Measurements from ENCODE around the gene EEF1G.

DNA sequence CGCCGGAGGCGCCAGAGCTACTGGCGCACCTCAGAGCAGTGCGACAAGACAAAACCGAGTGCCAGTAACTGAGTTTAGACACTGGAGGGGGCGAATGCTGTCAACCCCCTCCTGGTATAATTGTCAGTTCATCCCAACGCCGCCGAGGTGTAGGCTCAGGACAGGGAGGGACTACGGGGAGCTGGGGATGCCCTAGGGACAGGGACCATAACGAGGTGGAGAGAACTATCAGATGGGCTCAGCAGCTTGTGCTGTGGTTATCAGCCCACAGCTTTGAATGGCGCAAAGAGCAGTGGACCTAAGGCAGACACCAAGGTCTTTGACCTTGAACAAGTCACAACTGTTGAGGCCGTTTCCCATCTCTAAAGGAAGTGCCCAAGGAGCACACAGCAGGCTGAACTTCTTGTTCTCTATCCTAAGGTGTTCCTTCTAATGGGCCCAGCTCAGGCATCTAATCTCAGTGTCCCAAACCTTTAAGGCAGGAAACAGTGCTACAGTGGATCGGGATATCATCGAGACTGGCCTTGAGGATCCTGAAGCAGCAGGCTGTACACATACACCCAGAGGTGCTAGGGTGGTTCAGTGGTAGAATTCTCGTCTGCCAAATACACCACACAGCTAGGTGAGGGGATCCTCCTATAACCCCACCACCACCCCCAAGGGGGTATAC is 18.6 kb upstream of the EEF1G start:
- TF ChIP-seq, protein P1, sequence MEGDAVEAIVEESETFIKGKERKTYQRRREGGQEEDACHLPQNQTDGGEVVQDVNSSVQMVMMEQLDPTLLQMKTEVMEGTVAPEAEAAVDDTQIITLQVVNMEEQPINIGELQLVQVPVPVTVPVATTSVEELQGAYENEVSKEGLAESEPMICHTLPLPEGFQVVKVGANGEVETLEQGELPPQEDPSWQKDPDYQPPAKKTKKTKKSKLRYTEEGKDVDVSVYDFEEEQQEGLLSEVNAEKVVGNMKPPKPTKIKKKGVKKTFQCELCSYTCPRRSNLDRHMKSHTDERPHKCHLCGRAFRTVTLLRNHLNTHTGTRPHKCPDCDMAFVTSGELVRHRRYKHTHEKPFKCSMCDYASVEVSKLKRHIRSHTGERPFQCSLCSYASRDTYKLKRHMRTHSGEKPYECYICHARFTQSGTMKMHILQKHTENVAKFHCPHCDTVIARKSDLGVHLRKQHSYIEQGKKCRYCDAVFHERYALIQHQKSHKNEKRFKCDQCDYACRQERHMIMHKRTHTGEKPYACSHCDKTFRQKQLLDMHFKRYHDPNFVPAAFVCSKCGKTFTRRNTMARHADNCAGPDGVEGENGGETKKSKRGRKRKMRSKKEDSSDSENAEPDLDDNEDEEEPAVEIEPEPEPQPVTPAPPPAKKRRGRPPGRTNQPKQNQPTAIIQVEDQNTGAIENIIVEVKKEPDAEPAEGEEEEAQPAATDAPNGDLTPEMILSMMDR (IDR thresholded peaks at IDR 0.05; ENCODE audit: low read length): no peak; the same call in 1 of the 2 replicates
- no peak for TF ChIP-seq EZH2 (optimal IDR thresholded peaks at IDR 0.05; ENCODE audit: low read depth, low read length)
